GM12878 (cell line): ENCODE measurements around the gene ELK3. TPM values are rescaled to one million over a fixed set of nuclear protein-coding genes. Genes with fewer than 3 reads are reported as not detected.

ENCODE experiments used
- ATAC-seq: fragments of 200-7000 bp; cut with Tn5 transposase; 3 replicates; pipeline ENCODE4 v1.9.1; 2020; ENCODE audit warnings: mild to moderate bottlenecking, moderate library complexity
- BruUV-seq: library from RNA; stranded (reverse); fragments of 400-500 nt; replicated peaks from 2 replicates; lab custom pipeline; 2021; lab: Mats Ljungman, UMichigan
- CTCF ChIA-PET: fragments of 300-600 bp; sonication (Branson Sonifier 250); formaldehyde crosslinking; extraction: SDS; loops from one replicate; lab custom pipeline; 2021; ENCODE audit warnings: inconsistent platforms; lab: Yijun Ruan, JAX
- POLR2A ChIA-PET: fragments of 350-600 bp; formaldehyde crosslinking; extraction: SDS; loops from one replicate; lab custom pipeline; 2021; ENCODE audit warnings: inconsistent platforms; lab: Charles Lee
- RAD21 ChIA-PET: fragments of 300-600 bp; sonication (Branson Sonifier 250); formaldehyde crosslinking; loops from one replicate; lab custom pipeline; 2023; ENCODE audit warnings: antibody characterized with exemption; ENCODE audit not compliant: unreplicated experiment; lab: Charles Lee
- SMC1A ChIA-PET: fragments of 300-600 bp; sonication (Branson Sonifier 250); formaldehyde crosslinking; loops from one replicate; lab custom pipeline; 2023; ENCODE audit not compliant: unreplicated experiment, uncharacterized antibody; lab: Charles Lee
- DNase-seq: peaks from one replicate; pipeline ENCODE4 v3.0.0-alpha.2; 2011; ENCODE audit warnings: low read depth, low spot score
- FAIRE-seq: peaks from 3 replicates; lab custom pipeline; 2011; peaks lifted over from hg19 to GRCh38; lab: Jason Lieb, UNC
- H2AFZ ChIP-seq: 2 replicates; pipeline ENCODE4 v1.6.0; 2011; ENCODE audit warnings: low read depth, low read length, control low read depth; ENCODE audit not compliant: control insufficient read depth
- H3K27ac ChIP-seq: 2 replicates; pipeline ENCODE4 v1.5.1; 2011; ENCODE audit warnings: control low read depth; ENCODE audit not compliant: control insufficient read depth, insufficient read depth
- H3K27me3 ChIP-seq, 2 experiments: replicated peaks in 1 of 2; 2 replicates each; pipeline versions ENCODE4 v1.6.0 to v1.6.1; 2011; ENCODE audit warnings: low read length in 1 of 2; ENCODE audit not compliant: control insufficient read depth in 2 of 2, insufficient read depth in 2 of 2
- H3K36me3 ChIP-seq, 2 experiments: 2 replicates each; pipeline ENCODE4 v1.5.1; 2011; ENCODE audit warnings: low read length in 1 of 2; ENCODE audit not compliant: control insufficient read depth in 2 of 2, insufficient read depth in 2 of 2
- H3K4me1 ChIP-seq: 2 replicates; pipeline ENCODE4 v1.6.1; 2011; ENCODE audit warnings: mild to moderate bottlenecking, low read length, moderate library complexity, mixed read lengths; ENCODE audit not compliant: control insufficient read depth, insufficient read depth
- H3K4me2 ChIP-seq: 2 replicates; pipeline ENCODE4 v1.6.0; 2011; ENCODE audit warnings: control low read depth; ENCODE audit not compliant: control insufficient read depth, insufficient read depth
- H3K4me3 ChIP-seq: fragments of 200-600 bp; sonication (generic); 2 replicates; pipeline ENCODE4 v1.5.1; 2016
- H3K79me2 ChIP-seq: 2 replicates; pipeline ENCODE4 v1.6.0; 2011; ENCODE audit warnings: low read length; ENCODE audit not compliant: control insufficient read depth, insufficient read depth
- H3K9ac ChIP-seq: 2 replicates; pipeline ENCODE4 v1.8.0; 2011; ENCODE audit warnings: low read length, control low read depth, mixed read lengths; ENCODE audit not compliant: control insufficient read depth, insufficient read depth
- H3K9me3 ChIP-seq: replicated peaks from 3 replicates; pipeline ENCODE4 v1.5.1; 2011; ENCODE audit warnings: mild to moderate bottlenecking, low read length; ENCODE audit not compliant: control insufficient read depth, insufficient read depth
- H4K20me1 ChIP-seq: 2 replicates; pipeline ENCODE4 v1.6.0; 2011; ENCODE audit not compliant: control insufficient read depth, insufficient read depth
- BCL3 ChIP-seq: IDR thresholded peaks from 2 replicates; pipeline ENCODE4 v1.6.1; 2011; ENCODE audit warnings: borderline replicate concordance, low read depth, mild to moderate bottlenecking, moderate library complexity, low read length; ENCODE audit not compliant: insufficient read depth, poor library complexity, severe bottlenecking
- CHD4 ChIP-seq: fragments of 200-600 bp; sonication (generic); IDR thresholded peaks from 2 replicates; pipeline ENCODE4 v1.6.1; 2016; ENCODE audit warnings: mild to moderate bottlenecking
- CREB1 ChIP-seq: IDR thresholded peaks from 2 replicates; pipeline ENCODE4 v1.6.1; 2012; ENCODE audit warnings: low read depth, mild to moderate bottlenecking, inconsistent platforms
- EP300 ChIP-seq, 2 experiments: fragments of 150-350 bp in 1 of 2; IDR thresholded peaks; 2 replicates each; pipeline ENCODE4 v1.6.1; 2011 to 2012; ENCODE audit warnings: low read depth in 2 of 2, low read length in 2 of 2, borderline replicate concordance in 1 of 2, improper control_type of control experiment in 1 of 2, inconsistent platforms in 1 of 2; ENCODE audit not compliant: control insufficient read depth in 1 of 2
- FOXK2 ChIP-seq: fragments of 450-650 bp; IDR thresholded peaks from 2 replicates; pipeline ENCODE4 v1.6.1; 2017; ENCODE audit warnings: mild to moderate bottlenecking, moderate library complexity
- KDM1A ChIP-seq: fragments of 200-600 bp; sonication (generic); IDR thresholded peaks from 2 replicates; pipeline ENCODE4 v1.6.1; 2016; ENCODE audit warnings: borderline replicate concordance
- RB1 ChIP-seq: fragments of 450-650 bp; formaldehyde crosslinking; IDR thresholded peaks from 2 replicates; pipeline ENCODE4 v1.6.1; 2017; ENCODE audit warnings: mild to moderate bottlenecking, borderline replicate concordance
- SMAD1 ChIP-seq: fragments of 450-650 bp; IDR thresholded peaks from 2 replicates; pipeline ENCODE4 v1.6.1; 2018; ENCODE audit warnings: mild to moderate bottlenecking, low read depth; ENCODE audit not compliant: partially characterized antibody
- SREBF2 ChIP-seq: IDR thresholded peaks from 2 replicates; pipeline ENCODE4 v1.6.1; 2012; ENCODE audit warnings: mild to moderate bottlenecking, low read length
- YY1 ChIP-seq: IDR thresholded peaks from 2 replicates; pipeline ENCODE4 v1.6.1; 2011; ENCODE audit warnings: low read depth, mild to moderate bottlenecking, low read length
- ZNF384 ChIP-seq: IDR thresholded peaks from 2 replicates; pipeline ENCODE4 v1.6.1; 2012; ENCODE audit warnings: low read depth, mild to moderate bottlenecking, low read length, improper control_type of control experiment, borderline replicate concordance
- in situ Hi-C: fragments of 300-500 bp; cut with MboI; formaldehyde crosslinking; loops from 9 replicates; pipeline ENCODE4 v1.14.3; 2018; ENCODE audit warnings: mixed read lengths
- intact Hi-C: fragments of 100-400 bp; cut with micrococcal nuclease; formaldehyde crosslinking; loops from one replicate; pipeline ENCODE4 v1.14.2; 2022; ENCODE audit not compliant: unreplicated experiment
- polyA plus RNA-seq, 11 experiments: library from polyadenylated mRNA; depleted of rRNA in 4 of 11; unstranded in 6 of 11; stranded (reverse) in 5 of 11; fragments of >200 nt; fragmentation: Nextera tagmentation in 4 of 11; fragmentation: Illumina TruSeq in 1 of 11; extraction: Ambion mirVana in 4 of 11; extraction: Trizol in 1 of 11; gene quantifications; 1 replicate in 1 of 11; 2 replicates in 10 of 11; pipeline versions ENCODE4 v1.2.1 to v1.2.3, GENCODE V29; 2011 to 2016; ENCODE audit warnings: inconsistent platforms in 2 of 11, missing spikeins in 2 of 11, low read depth in 1 of 11
- total RNA-seq, 4 experiments: library from RNA; depleted of rRNA in 3 of 4; stranded (reverse); fragments of >200 nt in 3 of 4; fragmentation: Illumina TruSeq in 1 of 4; extraction: Trizol in 1 of 4; gene quantifications; 2 replicates each; pipeline versions ENCODE4 v1.2.1 to v1.2.3, GENCODE V29; 2013 to 2021

ELK3 gene
- total and polyA plus RNA-seq, 10 of the 15 experiments (the other 5 are each of a cell fraction or from before 2014, with no cell fraction given), result 0.37 to 4.8 (median 0.88) TPM

- Histone ChIP-seq H3K4me2 (no peak overlapping the region), H3K27ac (no peak overlapping the region), H3K36me3 (peaks cover 0 to 4% of the 10 kb centered on the region in 2 experiments; a peak in 1 of 4 replicates), H3K9me3 (no peaks in the 10 kb centered on the region), H3K27me3 (no peaks in the 10 kb centered on the region), H4K20me1 (no peaks in the 10 kb centered on the region), H3K9ac (no peak overlapping the region), H3K4me3 (no peak overlapping the region), H3K79me2 (peaks cover 21% of the 10 kb centered on the region), H2AFZ (no peak overlapping the region), H3K4me1 (peaks cover 18% of the 10 kb centered on the region)
- in situ Hi-C loops (no loop called here), intact Hi-C loops (no loop called here)
- TF ChIP-seq SREBF2, result no peak
- TF ChIP-seq BCL3, result no peak
- TF ChIP-seq KDM1A, result no peak
- no peak for TF ChIP-seq CREB1
- no peak for TF ChIP-seq SMAD1
- TF ChIP-seq YY1, result no peak
- TF ChIP-seq ZNF384, result no peak
- no peak for TF ChIP-seq RB1
- no peak for TF ChIP-seq FOXK2
- TF ChIP-seq EP300 (IDR thresholded peaks at IDR 0.05; ENCODE audit: borderline replicate concordance in 1 of 2, control insufficient read depth in 1 of 2, low read depth in 2 of 2, low read length in 2 of 2), result no peak
- TF ChIP-seq CHD4, result no peak
- BruUV-seq, result no TSS peak
- ChIA-PET CTCF (interaction anchor here (0.9 to 1.1 kb wide), 2 partner anchors 84 to 148 kb away, joined by 3 to 4 read pairs; no protein-coding TSS in a partner anchor), SMC1A (interaction anchor here (0.6 to 2.9 kb wide), 6 partner anchors 9 to 237 kb away, joined by 3 to 27 read pairs (median 4); partner anchors contain the start of gene CDK17), RAD21 (interaction anchor here (3.1 kb wide), 1 partner anchor 85 kb away, joined by 21 read pairs; no protein-coding TSS in a partner anchor), POLR2A (no interaction called here)
- FAIRE-seq, result no peak
- ATAC-seq, result peak; percentile 43; the same call in 2 of the 3 replicates
- no peak for DNase-seq
Measured at GRCh38 chr12:96313606-96314005, 119.4 kb downstream of the ELK3 start.
